NB4 (cell line): ENCODE results near the gene LTBP2.

Experiments
- POLR2A ChIP-seq: IDR thresholded peaks from 2 replicates; pipeline ENCODE4 v1.6.1; 2011; ENCODE audit warnings: mild to moderate bottlenecking; ENCODE audit not compliant: insufficient read length; ENCODE audit errors: extremely low read depth
- TF ChIP-seq, protein P1 (sequence below): IDR thresholded peaks from one replicate; pipeline ENCODE4 v1.5.1; 2012; ENCODE audit warnings: low read depth, low read length

DNA sequence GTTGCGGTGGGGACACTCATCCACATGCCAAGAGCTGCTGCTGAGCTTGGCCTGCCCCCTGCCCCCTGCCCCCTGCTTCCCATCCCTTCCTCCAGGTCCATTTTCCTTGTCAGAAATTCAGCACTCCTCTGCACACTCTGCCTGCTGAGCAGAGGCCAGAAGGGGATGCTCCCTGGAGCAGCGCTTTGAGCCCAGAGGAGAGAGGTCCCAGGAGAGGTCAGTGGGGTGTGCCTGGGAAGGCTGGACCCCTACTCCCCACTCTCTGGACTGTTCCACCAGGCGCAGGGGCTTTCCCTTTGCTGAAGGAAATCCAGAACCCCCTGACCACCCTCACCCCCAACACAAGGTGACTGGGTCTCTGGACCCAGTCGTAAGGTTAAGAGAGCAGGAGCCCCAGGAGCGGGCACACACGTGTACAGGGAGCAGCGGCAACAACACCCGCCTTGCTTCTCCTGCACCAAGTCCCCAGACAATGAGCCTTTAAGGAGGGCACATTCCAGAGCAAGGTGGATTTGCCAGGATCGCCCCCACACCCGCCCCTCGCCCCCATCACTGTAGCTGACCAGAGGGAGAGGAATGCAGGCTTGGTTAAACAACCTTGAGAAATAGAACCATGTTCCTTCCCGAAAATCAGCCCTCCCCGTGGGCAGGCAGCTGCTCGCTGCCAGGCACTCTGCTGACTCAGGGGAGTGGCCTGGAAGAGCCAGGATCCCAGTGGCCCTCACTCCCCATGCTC, 87.8 kb downstream of the LTBP2 start:
- TF ChIP-seq, protein P1, sequence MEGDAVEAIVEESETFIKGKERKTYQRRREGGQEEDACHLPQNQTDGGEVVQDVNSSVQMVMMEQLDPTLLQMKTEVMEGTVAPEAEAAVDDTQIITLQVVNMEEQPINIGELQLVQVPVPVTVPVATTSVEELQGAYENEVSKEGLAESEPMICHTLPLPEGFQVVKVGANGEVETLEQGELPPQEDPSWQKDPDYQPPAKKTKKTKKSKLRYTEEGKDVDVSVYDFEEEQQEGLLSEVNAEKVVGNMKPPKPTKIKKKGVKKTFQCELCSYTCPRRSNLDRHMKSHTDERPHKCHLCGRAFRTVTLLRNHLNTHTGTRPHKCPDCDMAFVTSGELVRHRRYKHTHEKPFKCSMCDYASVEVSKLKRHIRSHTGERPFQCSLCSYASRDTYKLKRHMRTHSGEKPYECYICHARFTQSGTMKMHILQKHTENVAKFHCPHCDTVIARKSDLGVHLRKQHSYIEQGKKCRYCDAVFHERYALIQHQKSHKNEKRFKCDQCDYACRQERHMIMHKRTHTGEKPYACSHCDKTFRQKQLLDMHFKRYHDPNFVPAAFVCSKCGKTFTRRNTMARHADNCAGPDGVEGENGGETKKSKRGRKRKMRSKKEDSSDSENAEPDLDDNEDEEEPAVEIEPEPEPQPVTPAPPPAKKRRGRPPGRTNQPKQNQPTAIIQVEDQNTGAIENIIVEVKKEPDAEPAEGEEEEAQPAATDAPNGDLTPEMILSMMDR = no peak
- no peak for TF ChIP-seq POLR2A
